ENCODE results near the gene ZBTB45.
A peak's percentile ranks its signal among the peaks of the same experiment; 100 is the strongest.

DNA sequence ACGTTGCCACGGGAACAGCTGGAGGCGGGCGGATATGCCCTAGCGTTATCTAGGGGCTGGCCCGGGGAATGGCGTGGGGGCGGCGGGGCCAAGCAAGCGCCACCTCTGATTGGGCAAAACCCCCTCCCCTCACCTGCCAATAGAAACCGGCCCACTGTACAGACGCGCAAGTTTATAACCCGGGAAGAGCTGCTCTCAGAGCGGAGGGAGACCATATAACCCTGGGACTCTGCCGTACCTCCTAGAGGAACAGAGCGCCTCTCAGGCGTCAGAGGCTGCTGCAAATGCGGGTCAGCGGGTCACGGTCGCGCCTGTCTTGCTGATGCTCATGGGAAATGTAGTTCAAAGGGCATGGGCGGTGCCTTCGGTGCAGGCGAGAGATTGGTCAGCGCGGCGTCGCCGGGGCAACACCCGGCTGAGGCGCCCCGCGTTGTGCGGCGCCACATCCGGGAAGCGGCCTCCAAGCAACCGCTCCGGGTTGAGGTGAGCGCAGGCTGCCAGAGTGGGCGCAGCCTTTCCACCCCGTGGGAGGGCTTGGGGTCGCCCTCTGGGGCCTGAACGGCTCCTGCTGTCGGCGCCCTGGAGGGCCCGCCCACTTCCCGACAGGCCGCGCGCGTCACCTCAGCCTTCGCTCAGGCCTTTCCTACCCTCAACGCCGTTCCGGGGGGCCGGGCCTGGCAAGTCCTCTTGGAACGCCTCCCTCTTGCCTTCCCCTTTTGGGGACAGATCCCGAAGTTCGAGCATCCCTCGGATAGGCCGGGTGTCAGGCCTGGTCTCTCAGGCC is 43.7 kb downstream of the ZBTB45 start, which contains the start of gene ZNF446:
- TF ChIP-seq CTCF (IDR thresholded peaks at IDR 0.05) (peak in 2 of 7 experiments; percentile 5 to 7), POLR2A (IDR thresholded peaks at IDR 0.05) (peak; percentile 42 to 75 (median 75))
